GM19328 (cell line): Measurements from ENCODE around the gene TP53TG5.

Experiments used
- ATAC-seq: cut with Tn5 transposase; IDR thresholded peaks from one replicate; pipeline ENCODE4 v1.9.1; 2021; ENCODE audit warnings: mild to moderate bottlenecking, moderate library complexity; ENCODE audit not compliant: unreplicated experiment

The TP53TG5 gene

DNA sequence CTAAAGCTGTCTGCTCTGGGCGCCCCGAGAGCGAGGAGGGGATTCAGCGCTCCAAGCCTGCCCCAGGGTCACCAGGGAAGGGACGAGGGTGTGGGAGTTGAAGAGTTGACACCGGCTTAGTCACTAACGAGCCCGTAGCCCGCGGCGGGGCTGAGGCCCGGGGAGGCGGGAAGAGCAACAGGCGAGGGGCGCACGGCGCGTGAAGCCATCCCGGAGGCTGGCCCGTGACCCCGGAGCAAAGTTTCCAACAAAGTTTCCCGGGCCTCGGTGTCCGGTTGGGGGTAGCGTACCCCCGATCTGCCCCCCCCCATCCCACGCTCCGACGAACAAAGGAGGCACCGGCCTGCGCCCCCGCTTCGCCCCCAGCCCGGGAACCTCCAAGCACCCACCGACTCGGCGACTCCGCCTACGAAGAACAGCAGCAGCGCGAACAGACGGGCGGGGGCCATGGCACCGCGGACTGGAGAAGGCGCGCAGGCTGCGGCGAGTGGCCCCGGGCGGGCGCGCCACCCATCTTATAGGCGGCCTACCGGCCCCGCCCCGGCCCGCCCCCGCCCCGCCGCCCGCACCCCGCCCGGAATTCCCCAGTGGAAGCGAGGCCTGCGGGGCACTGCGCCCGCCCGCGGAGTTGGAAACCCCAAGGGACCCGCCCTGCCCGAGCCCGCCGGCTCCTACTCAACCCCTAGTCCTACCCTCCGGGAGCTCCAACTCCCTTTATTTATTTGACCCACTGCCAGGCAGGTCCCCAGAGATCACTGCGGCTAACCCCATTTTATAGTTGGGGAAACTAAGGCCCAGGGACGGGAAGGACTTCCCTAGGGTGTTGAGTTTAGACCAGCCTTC is 30.0 kb downstream of the TP53TG5 start, which contains the start of gene SDC4:
TSS of gene SDC4 (minus strand) at position 489 of the 843 bp plus-strand sequence. CDS start at position 449, 40 bp downstream.
- no peak for ATAC-seq

DNA sequence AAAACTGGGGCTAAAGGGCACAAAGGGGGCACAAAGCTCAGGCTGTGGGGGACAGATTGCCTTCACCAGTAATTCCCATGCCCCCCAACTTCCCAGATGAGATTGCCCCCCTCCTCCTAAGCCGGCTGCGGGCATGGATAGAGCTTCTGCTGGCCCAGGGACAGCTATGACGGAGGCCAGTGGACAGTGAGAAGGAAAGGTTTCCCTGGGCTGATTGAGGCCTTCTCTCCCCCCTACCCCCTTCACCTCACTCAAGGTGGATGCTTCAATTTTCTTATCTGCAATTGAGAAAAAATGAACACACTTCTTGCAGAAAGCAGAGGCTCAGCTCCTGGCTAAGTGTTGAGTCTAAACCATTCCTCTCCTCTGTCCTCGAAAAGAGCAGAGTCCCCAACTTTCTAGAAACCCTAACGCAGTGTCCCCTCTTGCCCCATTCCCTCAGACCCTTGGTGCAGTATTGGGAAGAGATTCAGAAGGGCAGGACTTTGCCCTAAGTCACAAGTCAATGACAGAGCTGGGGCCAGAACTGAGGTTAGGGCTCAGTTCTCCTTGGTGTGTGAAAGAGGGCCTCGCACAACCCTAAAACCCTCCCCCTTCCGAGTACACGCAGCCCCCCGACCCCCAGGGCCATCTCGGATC is 30.7 kb downstream of the TP53TG5 start:
- no peak for ATAC-seq

DNA sequence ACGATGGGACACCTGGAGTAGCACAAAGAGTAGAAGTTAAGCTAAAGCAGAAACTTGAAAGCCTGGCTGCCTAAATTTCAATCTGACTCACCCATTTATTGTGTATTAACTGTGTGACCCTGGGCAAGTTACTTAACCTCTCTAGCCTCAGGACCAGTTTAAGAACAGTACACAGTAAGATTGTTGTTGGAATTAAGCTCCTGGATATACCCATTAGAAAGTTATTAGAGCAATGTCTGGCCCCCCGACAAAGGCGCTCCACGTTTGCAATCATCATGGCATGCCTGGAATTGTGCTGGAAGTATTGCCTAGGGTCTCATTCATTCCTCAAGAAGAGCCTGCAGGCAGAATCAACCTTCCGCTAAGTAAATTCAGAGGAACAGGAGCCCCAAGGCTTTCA is 31.3 kb downstream of the TP53TG5 start:
- ATAC-seq: no peak

DNA sequence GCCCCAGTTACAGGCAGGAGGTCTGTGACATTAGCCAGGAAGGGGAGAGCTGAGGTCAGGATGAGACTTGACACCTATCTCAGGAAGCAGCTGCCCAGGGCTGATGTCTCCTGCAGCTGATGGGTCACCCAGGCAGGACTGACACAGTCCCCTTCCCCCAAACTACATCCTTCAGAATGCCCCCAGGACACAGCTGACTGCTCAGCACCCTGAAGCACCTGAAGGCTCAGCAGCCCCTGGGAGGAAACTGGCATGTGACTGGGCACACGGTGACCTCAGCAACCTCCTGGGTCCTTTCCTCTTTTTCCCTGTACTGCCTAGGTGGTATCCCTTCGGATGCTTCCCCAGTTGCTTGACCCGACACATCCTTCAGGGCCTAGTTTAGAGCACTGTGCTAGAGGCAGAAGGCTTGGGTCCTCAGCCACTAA is 31.8 kb downstream of the TP53TG5 start:
- no peak for ATAC-seq

DNA sequence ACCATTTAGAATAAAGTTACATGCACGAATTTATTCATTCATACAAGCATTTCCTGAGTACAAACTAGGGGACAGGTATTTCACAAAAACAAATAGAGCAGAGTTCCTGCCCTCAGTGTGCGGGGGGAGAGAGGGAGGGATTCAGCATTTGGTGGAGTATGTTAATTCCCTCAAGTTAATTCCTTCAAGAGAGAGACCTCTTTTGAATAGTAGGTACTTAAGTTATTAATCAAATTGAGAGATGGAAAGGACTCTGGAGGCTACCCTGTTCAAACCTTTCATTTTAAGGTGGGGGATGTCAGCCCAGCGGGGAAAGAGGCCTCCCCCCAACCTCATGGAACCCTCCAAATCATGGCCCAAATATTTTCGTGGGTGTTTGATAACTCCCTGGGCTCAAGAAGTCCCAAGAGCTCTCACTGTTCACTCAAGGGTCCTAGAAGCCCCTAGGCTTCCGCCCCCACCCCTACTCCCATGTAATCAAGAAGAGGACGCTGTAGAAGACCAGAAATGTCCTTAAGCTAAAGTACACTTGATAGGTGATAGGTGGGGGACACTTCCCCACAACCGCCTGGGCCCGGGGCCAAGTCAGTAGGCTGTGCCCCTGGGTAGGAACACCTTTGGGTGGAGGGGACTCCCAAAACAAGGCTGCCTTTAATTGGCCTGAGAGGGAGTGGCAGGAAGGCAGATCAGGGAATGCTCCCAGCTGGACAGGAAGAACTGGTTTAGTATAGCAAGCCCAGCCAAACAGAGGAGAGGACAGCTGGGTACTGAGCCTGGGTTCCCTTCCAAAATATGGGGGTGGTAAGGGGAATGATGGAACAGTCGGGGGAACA is 32.8 kb downstream of the TP53TG5 start:
- no peak for ATAC-seq

DNA sequence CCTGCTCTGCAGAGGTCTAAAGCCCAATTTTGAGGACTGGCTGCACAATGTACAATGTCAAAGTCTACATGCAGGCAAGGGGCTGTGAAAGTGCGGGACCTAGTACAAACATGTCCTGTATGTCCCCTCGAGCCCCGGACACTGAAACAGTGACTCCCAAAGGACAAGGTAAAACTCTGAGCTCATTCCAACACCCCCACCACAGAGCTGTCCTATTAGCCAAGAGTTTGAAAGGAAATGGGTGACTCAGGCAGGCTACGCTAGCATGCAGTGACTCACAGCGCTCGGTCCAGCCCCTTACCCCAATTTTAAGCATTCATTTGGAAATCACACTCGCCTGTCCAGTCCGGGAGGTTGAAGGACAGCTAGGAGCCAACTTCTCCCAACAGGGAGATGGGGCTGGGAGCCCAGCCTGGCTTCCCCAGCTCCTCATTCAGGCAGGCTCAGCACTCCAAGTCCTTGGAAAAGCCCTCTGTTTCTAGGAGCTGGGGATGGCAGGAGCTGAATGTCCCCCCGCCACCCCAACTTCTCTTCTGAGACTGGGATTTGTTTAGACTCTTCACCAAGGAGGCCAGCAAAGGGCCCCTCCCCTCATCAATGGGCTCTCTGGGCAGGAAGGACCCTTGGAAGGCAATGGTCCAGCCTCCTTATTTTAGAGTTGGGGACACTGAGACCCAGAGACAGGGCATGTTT is 33.8 kb downstream of the TP53TG5 start:
- ATAC-seq: no peak

DNA sequence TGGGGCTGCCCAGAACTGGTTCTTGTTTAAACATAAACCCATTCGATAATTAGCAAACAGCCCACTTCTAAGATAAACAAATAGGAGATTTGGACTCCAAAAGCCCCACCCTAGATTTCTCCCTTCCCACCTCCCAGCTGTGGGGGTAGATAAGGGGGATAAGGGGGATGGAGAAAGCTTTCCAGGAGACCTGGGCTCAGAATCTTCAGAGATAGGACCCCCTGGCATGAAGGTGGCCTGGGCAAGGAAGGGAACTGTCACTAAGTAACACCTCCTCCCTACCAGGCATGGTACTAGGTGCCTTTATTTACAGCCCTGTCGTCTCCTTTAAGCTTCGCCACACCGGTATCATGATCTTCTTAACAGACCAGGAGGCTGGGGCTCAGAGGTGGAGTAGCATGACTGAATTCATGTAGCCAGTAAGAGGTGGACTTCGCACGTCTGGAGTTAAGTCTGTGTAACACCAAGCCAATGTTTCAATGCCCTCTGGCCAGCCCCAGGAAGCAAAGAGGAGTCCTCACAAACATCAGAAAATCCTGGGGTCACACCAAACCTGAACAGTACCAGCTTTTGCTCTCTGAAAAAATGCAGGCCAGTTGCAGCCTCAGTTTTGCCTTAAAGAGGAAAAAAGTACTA is 34.5 kb downstream of the TP53TG5 start:
- no peak for ATAC-seq

DNA sequence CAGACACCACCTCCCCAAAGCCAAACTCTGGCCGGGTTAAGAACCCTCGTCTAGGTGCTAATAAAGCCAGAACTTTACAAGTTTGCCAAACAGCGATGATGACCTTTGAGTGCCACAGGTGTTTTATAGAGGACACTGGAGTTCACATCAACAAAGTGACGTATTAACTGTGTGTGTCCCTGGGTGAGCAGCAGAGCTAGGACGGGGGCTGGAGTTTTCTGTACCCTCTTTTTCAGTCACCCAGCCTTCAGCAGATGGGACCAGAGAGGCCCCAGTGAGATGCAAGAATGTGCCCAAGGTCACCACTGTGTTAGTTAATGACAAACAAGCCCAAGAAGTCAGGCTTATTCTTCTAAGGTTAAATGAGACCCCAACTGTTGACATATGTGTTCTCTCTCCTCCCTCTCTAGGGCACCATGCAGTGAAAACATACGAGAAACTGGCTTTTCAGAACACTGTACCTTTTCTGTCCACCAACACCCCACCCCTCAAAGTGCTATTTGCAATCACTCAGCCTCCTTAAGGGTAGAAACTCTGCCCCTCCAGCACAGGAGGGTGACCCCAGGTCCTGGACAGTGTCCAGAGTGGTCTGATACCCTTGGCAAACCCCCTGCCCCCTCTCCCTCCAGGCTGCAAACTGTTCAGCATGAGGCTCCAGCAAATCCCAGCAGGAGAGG is 35.1 kb downstream of the TP53TG5 start:
- ATAC-seq: no peak

DNA sequence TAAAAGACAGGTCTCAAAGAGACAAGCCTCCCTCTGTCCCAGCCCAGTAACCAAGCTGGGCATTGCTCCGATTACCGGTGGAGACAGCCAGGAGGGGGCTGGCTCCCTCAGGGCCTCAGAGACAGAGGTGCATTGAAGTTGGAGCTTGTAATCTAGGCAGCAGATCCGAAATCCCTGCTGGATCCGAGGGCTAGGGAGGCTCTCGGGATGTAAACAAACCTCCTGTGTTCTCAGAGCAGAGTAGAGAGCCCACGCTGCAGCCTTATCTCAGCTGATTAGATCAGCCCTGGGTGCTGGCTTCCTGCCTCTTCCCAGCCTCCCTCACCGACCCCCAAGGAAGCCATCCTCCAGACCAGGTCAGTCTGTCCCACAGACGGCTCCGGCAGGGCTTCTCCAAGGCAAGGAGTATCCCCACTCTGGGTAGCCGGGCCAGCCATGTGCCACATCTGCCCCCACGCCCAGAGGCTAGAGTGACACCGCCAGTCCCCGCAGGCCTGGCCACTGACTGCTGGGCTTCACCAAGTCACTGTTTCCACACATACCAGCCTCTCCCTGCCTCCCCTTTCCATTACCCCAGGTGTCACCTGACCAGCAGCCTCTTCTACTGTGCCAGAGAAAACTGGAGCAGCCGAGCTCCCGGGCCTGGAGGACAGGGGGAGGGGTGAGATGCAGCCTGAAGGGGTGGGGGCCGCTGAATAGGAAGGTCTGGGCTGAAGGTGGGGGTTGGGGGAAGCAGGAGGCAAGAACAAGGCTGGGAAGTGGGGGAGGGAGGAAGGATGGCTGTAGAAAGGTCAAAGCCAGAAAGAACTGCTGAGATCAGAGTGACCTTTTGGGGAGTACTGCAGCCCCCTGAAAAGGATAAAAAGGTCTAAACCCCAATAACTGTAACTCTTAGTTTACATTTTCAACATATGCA is 35.9 kb downstream of the TP53TG5 start:
- no peak for ATAC-seq

DNA sequence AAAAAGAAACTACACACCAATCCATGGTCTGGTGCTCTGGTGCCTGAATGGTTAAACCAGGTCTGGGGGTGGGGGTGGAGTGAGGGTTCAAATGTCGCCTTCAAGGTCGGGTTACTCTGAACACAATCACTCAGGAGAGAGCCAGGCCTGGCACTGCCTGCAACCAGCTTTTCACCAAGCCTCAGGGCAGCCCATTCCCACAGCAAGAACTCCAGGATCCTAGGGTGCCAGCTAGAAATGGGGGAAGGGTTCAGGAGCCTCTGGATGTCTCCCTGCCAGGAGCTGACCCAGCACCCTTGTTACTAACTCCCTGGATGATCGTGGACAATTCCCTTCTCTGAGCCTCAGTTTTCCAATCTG is 36.6 kb downstream of the TP53TG5 start:
- no peak for ATAC-seq

DNA sequence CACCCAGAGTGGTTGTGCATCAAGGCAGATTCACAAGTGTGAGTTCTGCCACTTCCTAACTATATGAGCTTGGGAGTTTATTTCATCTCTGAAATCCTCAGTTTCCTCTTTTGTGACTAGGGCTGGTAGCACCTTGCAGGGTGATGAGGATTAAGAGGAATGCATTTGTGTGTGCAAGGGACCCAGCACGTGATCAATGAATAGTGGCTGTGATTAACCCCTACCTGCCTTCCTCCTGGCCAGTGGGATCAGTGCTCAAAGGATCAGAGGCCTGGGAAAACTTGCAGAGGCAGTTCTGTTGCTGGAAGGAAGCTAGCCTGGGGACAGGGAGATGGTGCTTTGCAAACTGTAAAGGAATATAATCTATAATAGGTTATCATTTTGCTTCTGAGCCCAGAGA is 37.2 kb downstream of the TP53TG5 start:
- ATAC-seq: no peak

DNA sequence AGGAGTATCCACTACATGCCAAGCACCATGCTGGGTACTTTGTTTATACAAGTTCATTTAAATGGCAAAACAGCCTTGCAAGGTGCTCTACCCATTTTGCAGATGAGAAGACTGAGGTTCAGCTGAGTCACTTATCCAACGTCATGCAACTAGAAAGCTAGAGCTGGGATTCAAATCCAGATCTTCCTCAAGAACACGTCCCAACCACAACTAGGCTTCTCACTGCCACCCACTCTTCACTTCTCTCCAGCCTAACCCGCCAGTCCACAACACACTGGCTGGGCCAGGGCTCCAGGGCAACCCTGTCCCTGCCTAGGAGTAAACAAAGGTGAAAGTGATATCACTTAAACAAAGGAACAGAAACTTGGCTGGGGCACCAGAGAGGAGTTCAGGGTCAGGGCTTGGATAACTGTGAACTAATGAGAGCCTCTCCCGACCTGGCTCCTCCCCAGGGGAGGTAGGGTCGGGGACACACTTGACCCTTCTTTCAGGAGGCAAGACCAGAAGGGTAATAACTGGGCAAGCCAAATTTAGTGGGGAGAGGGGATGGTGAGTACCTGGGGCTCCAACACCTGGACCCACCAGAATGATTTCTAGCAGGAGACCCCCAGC is 37.8 kb downstream of the TP53TG5 start:
- no peak for ATAC-seq

DNA sequence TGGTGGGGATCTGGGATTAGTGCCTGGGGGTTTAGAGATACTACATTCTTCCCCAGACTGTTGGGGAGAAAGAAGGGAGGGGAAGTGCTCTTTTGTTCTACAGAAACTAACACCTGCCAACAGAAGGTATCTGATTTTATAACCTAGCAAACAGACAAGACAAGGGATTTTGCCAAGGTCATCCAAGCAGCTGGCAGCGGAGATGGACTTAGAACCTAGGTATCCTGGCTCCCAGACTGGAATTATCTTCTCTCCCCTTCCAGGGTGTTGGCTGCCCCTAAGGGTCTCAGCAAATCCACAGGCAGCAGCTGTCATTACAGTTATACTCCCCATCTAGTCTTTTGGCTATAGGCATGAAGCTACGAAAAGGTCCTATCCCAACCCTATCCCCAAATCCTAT is 38.3 kb downstream of the TP53TG5 start:
- ATAC-seq: no peak

DNA sequence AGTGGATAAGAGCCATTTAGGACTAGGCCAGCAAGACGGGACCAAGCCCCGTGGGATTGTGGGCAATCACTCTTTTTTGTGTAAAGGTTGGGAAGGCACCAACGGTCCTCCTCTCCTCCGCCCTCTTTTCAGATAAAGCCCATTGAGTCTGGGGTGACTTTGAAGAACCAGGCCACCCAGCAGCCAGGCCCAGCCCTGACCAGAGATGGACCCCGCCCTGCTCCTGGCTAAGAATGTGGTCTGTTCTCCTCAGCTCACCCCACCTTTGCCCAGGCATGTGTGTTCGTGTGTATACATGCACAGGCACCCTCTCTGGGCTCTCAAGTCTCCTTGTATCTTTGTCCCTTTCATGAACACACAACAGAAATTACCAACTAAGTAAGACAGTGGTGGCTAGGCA is 39.0 kb downstream of the TP53TG5 start:
- no peak for ATAC-seq

DNA sequence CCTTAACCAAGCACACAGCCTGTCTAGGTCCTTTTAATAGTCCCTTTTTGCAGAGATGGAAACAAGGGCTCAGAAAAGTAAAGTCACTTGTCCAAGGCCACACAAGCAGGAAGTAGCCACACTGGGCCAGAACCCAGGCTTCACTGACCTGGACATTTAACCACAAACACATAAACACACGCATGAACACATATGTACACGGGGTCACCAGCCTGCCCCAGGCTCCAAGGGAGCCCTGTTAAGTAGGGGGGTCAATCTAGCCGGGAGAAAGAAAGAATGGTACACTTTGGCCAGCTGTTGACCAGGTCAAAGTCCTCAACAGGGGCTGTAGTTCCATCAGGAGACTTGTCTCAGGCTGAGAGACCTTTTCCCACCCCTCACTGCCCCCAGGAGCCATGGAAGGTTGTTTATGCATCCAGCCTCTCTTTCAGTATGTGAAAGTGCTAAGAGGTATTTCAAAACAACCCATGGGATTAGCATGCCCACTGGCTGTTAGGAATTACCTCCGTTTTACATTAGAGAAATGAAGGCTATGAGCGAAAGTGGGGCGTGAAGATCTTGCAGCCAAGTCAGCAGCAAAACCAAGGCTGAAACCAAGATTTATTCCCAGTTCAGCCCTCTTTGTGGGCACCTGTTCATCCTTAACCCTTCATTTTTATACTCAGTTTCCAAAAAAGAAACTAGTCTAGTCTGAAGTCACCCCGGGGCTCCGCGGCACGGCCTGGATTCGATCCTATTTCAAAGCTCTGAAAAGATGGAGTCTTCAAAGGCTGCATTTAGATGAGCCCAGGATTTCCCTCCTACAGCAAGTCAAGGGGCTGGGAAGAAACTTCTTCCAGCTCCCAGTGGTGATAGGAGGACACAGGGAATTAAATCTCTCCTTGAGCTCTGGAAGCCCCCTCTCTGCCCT is 39.7 kb downstream of the TP53TG5 start:
- no peak for ATAC-seq

DNA sequence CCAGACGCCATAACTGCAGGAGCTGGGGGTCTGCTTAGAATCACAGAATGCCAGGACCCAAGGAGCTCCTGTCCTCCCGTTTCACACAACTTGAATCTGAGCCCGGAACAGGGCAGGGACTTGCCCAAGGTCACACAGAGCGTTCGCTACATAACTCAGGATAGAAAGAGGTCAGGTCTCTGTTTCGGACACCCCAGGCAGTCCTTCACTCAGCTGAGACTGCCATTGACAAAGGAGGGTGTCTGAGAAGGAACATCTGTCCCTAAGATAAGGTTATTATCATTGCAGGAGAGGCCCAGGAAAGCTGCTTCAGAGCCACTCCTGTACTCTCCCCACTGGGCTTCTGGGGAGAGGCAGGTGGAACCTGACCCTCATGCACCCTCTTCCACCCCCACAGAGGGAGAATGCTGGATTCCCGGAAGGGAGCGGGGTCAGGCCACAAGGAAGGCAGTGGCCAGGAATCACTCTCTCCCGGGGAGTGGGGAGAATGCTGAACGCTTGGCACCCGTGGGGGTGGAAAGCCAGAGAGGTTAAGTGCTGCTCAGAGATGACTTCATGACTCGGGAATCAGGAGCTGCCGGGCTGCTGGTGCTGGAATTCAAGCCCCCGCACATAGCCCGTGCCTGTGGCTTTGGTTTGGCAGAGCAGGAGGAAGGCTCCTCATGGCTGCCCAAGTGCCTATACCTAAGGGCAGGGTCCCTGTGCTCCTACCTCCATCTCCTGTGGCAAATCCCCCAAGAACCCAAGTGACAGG is 40.6 kb downstream of the TP53TG5 start:
- ATAC-seq: no peak
